IMR-90 (cell line): ENCODE data around the gene RLF.

ENCODE experiments used
- CTCF ChIP-seq: conservative IDR thresholded peaks from 2 replicates; pipeline ENCODE4 v1.5.1; 2012; ENCODE audit warnings: mild to moderate bottlenecking, low read depth, low read length, improper control_type of control experiment
- MAFK ChIP-seq: IDR thresholded peaks from 2 replicates; pipeline ENCODE4 v1.6.1; 2012; ENCODE audit warnings: low read depth, low read length, improper control_type of control experiment
- MAZ ChIP-seq: IDR thresholded peaks from 2 replicates; pipeline ENCODE4 v1.6.1; 2012; ENCODE audit warnings: low read depth, mild to moderate bottlenecking, low read length, improper control_type of control experiment, moderate library complexity, borderline replicate concordance
- POLR2A ChIP-seq: IDR thresholded peaks from 2 replicates; pipeline ENCODE4 v1.6.1; 2012; ENCODE audit warnings: mild to moderate bottlenecking, low read depth, low read length
- RCOR1 ChIP-seq: IDR thresholded peaks from 2 replicates; pipeline ENCODE4 v1.6.1; 2012; ENCODE audit warnings: mild to moderate bottlenecking, low read length, improper control_type of control experiment; ENCODE audit not compliant: insufficient replicate concordance

DNA sequence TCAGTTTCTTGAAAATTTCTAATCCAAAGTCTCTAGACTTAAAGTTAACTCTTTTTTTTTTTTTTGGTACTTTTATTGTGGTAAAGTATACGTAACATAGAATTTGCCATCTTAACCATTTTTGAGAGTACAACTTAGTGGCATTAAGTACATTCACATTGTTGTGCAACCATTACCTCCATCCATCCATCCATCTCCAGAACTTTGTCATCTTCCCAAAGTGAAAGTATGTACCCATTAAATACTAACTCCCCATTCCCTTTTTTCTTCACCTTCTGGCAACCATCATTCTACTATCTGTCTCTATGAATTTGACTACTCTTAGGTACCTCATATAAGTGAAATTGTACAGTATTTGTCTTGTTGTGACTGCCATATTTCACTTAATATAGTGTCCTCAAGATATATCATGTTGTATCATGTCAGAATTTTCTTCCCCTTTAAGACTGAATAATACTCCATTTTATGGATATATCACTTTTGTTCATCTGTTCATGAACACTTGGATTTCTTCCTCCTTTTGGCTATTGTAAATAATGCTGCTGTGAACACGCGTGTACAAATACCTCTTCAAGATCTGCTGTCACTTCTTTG lies 18.4 kb downstream of the RLF start:
- TF ChIP-seq CTCF (no peak), POLR2A (no peak), RCOR1 (no peak), MAFK (no peak), MAZ (no peak)
